ENCODE results near the gene DCTN1.

Gene DCTN1

GRCh38 chr2:74327627-74328026, 52.5 kb downstream of the DCTN1 start:
- DNase-seq (ENCODE audit: low read depth in 2 of 2, low spot score in 1 of 2) = no peak

DNA sequence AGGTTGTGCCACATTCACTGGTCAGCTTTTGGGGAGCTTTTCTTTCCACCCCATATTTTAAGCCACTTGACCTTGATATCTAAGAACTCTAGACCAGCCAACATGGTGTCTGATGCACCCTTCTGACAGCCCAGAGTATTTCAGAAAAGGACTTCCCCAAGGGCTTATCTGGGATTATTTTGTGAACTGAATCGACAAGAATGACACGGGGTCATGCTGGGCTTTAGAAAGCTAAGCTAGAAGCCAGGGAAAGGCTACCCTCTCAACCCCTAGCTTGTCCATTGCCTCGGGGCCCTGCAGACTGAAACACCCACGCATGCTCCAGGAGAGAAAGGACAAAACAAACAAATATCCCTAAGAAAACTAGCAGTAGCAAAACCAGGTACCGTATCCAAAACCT, 52.9 kb downstream of the DCTN1 start:
- DNase-seq (ENCODE audit: low read depth in 2 of 2, low spot score in 1 of 2) = no peak

- DNase-seq (ENCODE audit: low read depth in 2 of 2, low spot score in 1 of 2) = no peak
Observed at GRCh38 chr2:74325815-74326214, 54.3 kb downstream of the DCTN1 start.

DNA sequence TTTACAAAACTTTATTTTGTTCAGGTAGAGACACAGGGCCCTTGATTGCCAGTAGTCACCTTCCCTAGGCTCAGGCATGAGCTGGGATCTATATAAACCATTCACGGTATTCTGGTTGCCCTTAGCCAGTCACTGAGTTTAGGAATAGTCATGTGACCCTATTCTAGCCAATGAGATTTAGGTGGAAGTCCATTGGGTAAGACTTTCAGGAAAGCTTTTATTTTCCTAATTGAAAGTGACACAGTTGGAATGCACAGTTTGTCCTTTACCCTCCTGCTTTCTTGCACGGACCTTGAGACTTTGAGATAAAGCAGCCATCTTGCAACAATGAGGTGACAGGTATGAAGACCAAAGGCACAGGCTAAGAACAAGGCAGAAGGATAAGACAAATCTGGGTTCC, 58.4 kb downstream of the DCTN1 start:
- no peak for DNase-seq (ENCODE audit: low read depth in 2 of 2, low spot score in 1 of 2)

GRCh38 chr2:74317701-74318100, 62.4 kb downstream of the DCTN1 start:
- DNase-seq (ENCODE audit: low read depth in 2 of 2, low spot score in 1 of 2) = no peak

GRCh38 chr2:74316627-74317295, 63.4 kb downstream of the DCTN1 start:
- DNase-seq (ENCODE audit: low read depth in 2 of 2, low spot score in 1 of 2) = no peak

DNA sequence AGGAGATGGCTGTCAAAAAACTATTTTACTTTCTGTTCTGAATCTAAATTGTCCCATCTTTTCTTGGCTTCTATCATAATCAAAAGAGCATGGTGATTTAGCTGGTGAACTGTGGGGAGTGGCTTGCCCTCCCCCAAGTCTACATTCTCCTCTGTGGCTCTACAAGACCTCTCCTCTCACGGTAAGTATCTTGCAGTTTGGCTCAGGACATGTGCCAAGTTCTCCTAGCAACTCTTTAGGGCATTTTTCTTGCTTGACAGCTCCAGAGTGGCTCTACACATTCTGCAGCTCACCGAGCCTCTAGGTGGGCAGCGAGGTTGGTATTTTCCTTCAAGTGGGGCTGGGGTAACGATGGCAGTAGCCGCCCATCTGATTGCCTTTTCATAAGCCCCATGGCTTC, 66.0 kb downstream of the DCTN1 start:
- DNase-seq (ENCODE audit: low read depth in 2 of 2, low spot score in 1 of 2) = no peak

DNA sequence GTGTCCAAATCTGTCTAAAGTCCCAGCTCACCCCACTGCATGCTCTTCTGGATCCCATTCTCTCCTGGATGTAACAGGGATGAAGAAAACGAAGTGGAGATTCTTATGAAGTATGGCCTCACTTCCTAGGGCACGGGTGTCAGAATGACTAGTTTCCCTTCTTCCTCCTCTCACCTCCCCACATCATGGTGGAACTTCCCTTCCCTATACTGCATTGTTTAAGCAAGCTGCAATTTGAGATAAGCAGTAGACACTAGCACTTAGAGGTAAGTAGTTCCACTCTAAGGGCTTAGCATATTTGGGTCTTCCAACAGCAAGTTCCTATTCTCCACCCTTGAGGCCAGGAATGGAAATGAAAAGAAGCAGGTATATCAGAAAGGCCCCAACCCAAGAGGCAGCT, 66.6 kb downstream of the DCTN1 start:
- DNase-seq (ENCODE audit: low read depth in 2 of 2, low spot score in 1 of 2) = no peak

GRCh38 chr2:74312913-74313312, 67.2 kb downstream of the DCTN1 start:
- DNase-seq (ENCODE audit: low read depth in 2 of 2, low spot score in 1 of 2) = no peak
